ENCODE results near the gene TM4SF5.

The TM4SF5 gene

DNA sequence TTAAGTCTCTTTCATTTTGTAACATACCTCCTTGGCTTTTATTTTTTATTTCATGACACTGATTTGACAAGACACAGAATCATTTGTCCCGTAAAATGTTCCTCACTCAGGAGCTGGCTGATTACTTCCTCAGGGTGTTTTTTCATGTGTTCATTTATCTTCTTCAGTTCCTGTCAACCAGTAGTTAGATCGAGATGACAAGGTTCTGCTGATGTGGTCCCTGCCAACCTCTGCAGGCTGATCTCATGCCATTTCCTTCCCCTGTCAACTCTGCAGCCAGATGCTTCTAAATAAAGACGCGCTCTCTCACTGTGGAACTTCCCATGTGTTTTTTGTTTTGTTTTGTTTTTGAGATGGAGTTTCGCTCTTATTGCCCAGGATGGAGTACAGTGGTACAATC is 23.8 kb upstream of the TM4SF5 start:
- DNase-seq: peak; percentile 87 to 92

DNA sequence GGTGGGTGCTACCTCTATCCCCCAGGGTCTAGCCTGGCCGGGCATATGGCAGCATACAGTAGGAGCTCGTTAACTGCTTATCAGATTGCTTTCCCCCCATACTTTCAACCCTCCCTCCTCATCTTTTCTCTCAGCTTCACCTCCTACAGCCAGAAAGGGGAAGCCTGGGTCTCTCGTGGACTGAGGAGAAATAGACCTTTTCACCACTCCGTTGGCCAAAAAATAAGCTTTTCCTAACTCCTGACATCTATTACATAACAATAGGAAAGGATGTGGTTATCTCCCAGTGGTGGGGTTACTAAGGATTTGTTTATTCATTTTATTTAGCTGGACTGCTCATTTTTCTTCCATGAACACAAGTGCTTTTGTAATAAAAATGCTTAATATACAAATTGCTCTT is 23.0 kb upstream of the TM4SF5 start:
- peak; percentile 64 to 71 for DNase-seq

DNA sequence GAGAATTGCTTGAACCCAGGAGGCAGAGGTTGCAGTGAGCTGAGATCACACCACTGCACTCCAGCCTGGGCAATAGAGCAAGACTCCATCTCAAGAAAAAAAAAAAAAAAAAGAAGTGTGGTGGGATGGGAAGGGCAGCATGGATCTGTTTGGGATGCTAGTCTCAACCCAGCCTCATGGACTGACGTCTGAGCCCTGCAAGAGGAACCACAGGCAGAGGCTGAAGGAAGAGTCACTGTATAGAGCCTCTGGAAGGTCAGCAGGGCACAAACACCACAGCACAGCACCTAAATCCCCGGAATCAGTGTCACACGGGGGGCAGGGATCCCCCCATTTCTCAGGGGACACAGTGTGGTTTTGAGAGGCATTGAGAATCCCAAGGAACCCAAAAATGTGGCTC is 21.1 kb upstream of the TM4SF5 start:
- peak; percentile 41 to 61 for DNase-seq

DNA sequence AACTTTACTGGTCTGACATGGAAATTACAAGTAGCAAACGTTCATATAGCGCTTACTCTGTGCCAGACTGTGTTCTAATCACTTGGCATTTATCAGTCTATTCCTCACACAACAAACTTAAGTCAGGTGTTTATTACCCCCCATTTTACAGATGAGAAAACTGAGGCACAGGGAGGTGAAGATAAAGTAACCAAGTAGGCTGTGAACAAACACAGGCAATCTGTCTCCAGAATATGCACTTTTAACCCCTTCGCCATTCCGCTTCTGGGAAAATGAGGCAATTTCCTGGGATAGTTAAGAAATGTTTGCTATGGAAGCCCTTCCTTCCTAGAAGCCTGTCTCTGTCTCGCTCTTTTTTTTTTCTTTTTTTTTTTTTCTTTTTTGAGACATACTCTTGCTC is 19.8 kb upstream of the TM4SF5 start:
- DNase-seq: peak; percentile 65 to 92

DNA sequence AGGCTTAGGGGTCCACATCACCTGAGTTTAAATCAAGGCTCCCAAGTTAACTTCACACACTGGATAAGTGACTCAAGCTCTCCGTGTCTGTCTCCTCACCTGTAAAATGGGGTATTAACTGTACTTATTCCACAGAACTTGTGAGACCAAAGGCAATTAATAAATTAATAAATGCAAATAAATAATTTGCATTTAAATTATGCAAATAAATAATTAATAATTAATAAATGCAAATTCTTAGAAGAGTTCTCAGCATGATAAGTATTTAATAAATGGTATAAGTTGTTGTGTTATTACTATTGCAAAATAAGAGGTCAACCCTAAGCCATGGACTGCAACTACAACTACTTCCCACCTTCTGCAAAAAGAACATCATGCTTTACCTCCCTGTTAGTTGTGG is 18.3 kb upstream of the TM4SF5 start:
- no peak for DNase-seq

DNA sequence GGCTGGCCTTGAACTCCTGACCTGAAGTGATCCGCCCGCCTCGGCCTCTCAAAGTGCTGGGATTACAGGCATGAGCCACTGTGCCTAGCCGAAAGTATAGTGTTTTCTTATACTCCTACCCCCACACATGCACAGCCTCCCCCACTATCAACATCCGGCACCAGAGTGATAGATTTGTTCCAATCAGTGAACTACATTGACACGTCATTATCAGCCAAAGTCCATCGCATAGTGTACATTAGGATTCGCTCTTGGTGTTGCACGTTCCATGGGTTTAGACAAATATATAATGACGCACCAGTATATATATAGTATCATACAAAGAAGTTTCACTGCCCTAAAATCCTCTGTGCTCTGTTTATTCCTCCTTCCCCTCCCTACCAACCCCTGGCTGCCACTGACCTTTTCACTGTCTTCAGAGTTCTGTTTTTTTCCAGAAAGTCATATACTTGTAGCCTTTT is 11.9 kb upstream of the TM4SF5 start:
- peak; percentile 69 to 83 for DNase-seq

DNA sequence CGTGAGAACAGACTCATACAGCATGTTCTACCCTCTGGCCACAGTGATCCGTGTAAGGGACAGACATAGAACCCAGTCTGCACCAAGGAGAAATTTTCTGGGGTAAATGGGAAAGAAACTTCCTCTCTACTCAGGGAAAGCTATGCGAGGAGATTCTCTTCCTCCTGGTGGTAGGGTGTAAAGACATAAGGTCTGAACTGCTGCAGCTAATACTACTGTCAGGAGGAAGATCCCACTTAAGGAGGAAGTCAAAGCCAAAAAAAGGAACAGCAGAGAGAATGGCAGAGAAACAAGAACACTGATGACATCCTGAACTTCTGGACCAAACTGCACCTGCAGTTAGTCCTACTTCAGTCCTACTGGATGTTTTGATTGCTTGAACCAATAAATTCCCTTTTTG is 7.1 kb upstream of the TM4SF5 start:
- DNase-seq: peak; percentile 84 to 88

DNA sequence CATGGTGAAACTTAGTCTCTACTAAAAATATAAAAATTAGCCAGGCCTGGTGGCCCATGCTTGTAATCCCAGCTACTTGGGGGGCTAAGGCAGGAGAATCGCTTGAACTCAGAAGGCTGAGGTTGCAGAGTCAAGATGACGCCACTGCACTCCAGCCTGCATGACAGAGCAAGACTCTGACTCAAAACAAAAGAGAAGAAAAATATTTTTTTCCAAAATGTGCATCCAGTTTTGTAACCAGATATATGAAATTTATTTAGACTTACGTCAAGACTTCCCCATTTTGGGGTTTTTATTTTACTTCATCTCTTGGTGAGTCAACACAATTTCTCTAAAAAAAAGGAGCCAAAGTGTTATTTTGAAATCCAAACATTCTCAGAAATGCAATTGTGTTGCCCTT is 5.5 kb upstream of the TM4SF5 start:
- peak; percentile 90 to 99 for DNase-seq

DNA sequence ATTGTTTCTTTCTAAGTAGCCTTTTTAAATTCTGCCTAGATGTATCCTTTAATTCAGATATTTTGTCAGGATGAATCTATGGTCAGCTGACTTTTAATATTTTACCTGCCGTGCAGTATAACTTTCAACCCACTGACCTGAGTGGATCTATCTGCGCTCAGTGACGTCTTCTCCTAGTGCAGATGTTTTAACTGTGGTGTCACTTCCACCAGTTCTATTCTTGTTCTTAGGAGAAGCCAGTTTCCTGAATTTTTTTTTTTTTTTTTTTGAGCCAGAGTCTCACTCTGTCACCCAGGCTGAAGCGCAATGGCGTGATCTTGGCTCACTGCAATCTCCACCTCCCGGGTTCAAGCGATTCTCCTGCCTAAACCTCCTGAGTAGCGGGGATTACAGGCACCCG is 5.0 kb upstream of the TM4SF5 start:
- DNase-seq: peak; percentile 72 to 73

DNA sequence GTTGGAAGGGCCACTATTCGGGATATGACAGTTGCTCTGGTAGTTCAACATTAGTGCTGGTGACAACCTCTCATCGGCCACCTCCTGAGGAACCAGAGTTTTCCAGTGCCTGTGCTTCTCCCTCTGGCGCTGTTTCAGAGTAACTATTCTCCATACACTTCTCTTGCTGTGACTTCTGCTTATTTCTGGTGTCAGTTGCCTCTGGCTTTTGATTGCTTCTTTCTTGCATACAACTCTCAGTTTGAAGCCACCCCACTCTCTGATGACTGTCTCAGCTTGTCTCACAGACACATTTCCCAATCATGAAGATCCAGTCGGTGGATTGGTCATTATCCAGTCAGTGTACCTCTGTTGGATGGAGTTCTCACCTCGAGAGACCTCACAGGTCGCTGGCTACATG is 3.4 kb upstream of the TM4SF5 start:
- DNase-seq: peak; percentile 87 to 90

DNA sequence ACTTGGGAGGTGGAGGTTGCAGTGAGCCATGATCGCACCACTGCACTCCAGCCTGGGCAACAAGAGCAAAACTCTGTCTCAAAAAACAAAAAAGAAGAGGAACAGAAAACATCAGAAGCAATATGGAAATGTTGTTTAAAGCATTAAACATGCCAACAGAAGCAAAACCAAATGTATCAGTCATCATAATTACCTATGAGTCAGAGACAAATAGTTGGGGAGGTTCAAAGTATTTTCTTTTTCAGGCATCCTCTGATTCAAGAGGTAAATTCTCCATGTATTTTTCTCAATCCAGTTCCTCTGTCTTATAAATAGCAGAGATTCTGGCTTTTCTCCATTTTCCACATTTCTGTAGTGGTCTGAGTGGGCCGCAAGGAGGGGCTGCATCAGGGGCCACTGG is 2.1 kb upstream of the TM4SF5 start:
- DNase-seq: no peak

DNA sequence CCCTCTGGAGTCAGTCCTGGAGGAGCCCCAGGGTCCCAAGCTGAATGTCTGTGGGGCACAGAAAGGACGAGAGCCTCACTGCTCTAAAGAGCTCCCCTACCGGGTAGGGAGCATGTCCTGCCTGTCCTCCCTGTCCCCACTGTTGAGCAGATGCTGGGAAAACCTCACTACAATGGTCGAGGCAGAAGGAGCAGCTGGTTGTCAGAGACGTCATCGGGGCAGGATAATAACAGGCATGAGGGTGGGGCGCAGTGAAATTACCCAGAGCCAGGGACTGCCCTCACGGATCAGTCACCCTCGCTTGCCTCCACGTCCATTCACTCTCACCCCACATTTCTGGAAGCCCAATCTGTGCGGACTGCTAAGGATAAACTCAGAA is 538 bp downstream of the TM4SF5 start:
- no peak for DNase-seq

DNA sequence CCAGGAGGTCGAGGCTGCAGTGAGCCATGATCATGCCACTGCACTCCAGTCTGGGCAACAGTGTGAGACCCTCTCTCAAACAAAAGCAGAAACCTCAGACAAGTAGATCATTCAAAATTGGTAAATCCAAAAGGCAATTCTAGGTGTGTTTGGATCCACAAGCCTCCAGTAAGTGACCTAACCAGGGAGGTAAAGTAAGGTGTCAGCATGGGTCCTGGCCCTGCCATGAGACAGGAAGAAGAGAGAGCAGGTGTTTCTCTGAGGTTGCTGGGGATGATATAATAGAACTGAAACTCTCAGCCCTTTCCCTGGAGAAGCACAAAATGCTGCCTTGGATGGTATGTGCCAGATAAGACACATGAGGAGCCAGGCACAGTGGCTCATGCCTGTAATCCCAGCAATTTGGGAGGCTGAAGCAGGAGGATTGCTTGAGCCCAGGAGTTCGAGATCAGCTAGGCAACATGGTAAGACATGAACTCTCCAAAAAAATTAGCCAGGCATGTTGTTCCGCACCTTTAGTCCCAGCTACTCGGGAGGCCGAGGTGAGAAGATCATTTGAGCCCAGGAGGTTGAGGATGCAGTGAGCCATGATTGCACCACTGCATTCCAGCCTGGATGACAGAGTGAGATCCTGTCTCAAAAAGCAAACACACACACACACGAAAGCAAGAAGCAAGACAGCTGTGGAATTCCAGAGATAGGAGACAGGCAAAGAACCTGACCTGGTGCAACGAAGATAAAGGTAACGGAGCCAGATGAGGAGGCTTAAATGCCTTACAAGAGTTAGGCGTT is 6.5 kb downstream of the TM4SF5 start:
- DNase-seq: no peak

DNA sequence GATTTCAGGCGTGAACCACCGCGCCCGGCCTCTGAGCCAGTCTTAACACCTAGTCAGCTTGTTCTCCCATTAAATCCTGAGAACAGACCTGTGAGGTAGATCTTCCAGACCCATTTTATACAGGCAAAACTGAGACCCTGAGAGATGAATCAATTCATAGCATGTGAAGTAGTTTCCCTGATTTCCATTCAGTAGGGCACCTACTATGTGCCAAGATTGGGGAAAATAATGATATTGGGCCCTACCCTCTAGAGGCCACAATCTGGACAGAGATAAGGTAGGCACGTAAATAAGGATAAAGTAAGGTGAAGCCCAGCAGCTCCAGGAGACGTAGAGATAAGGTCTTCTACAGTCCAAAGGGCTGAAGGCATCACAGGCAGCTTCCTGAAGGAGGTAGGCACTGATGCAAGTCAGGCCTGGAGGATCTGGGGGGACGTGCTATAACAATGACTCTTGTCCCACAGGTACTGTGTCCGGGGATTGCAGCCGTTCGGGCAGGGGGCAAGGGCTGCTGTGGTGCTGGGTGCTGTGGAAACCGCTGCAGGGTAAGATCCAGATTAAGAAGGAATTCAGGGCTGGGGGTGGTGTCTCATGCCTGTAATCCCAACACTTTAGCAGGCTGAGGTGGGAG is 8.8 kb downstream of the TM4SF5 start:
- DNase-seq: no peak

DNA sequence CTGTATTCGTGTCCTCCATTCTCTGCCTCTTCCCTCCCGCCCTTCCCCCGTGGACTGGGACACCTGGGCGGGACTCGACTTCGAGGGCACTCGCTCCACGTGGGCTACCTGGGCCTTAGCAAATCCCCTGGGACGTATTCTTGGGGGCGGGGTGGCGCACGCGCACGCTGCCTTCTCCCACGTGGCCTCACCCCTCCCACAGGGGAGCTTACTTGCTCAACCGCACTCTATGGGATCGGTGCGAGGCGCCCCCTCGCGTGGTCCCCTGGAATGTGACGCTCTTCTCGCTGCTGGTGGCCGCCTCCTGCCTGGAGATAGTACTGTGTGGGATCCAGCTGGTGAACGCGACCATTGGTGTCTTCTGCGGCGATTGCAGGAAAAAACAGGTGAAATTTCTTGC is 11.0 kb downstream of the TM4SF5 start:
- DNase-seq: peak; percentile 59 to 60

DNA sequence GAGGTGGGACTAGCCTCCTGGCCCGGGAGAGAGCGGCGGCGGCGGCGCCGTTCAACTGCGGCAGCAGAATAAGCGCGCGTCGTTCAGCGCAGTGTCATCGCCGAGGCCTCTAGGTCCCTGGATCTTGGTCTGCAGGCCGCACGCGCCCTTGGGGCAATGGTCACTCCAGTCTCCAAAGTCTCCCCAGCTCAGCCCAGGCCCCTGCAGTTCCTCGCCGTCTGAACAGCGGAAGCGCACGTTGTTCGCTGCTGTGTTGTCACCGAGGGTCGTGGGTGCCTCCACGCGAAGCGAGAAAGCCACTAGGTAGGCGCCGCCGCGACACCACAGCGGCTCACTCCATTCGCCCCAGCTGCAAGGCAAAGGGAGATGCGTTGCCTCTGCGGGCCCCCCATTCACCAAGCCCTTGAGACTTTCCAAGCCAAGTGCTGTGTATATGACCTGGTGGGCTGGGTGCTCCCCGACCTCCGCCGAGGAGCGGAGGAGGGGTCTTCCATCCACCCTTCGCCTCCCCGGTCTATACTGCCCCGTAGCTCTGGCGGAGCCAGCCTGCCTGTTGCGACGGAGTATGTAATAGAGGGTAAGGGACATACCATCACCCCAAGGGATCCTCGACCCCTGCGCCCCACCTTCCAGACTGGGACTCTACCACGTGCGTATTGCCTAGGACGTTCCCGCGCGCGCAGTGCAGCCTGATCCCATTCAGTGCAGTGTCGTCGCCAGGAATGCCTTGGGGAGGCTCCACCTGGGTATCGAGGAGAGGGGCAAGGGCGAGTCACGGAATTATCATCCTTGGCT is 13.8 kb downstream of the TM4SF5 start:
- peak in 1 of 2 donors; percentile 25 for DNase-seq

DNA sequence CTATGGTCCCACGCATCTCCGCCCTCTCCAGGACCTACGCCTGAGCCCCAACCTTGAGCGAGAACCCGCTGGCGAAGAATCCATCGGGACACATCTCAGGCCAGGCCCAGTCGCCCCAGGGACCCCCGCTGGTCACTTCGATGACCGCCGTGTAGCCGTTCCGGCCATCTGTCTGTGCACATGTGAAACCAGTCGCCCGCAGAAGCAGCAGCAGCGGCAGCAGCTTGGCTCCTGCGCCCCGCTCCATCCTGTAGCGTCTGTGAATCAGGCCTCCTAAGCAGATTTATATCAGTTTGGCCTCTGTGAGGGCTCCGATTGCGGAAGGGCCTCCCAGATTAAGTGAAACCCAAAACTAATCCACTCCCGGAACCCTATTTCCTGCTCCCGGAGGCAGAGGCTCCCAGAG is 14.4 kb downstream of the TM4SF5 start, which contains the start of gene VMO1:
Gene VMO1, minus strand, starts transcription at position 259 of the 406 bp plus-strand sequence. Its CDS starts 12 bp downstream, at position 247.
- peak in 1 of 2 donors; percentile 17 for DNase-seq

DNA sequence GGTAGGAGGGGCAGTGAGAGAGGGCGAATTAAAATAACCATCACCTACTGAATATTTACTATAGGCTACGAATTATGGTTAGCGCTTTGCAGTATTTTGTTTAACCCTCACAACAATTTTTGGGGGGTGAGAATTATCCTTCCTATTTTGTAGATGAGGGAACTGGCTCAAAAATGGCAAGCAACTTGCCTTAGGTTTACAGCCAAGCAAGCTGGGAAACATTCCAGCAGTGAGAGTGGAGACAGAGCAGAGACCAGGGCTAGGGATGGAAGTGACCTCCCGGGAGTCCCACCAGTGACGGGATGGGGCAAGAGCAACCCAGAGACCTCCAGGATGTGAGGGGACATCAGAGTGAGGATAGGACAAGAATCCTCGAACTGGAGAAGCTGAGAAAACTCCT is 14.8 kb downstream of the TM4SF5 start:
- no peak for DNase-seq

DNA sequence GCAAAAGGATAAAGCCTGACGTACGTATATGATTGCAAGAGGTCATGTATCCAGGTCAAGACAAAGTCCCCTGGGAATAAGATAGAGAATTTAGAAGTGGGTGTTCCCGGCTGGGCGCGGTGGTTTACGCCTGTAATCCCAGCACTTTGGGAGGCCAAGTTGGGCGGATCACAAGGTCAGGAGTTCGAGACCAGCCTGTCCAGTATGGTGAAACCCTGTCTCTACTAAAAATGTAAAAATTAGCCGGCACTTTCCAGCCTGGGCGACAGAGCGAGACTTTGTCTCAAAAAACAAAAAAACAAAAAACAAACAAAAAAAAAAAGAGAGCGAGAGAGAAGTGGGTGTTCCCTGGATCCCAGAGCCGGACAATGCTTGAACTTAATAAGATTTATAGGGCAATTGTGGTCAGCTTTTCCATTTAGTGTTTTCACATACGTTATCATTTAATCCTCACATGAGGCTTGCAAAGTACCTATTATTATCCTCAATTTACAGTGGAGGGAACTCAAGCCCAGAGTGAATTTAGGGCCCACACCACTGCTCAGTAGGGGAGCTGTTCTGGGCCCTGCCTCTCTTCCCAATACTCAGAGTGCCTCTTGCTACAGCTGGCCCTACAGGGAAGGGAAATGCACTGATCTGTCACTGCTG is 16.6 kb downstream of the TM4SF5 start:
- no peak for DNase-seq

DNA sequence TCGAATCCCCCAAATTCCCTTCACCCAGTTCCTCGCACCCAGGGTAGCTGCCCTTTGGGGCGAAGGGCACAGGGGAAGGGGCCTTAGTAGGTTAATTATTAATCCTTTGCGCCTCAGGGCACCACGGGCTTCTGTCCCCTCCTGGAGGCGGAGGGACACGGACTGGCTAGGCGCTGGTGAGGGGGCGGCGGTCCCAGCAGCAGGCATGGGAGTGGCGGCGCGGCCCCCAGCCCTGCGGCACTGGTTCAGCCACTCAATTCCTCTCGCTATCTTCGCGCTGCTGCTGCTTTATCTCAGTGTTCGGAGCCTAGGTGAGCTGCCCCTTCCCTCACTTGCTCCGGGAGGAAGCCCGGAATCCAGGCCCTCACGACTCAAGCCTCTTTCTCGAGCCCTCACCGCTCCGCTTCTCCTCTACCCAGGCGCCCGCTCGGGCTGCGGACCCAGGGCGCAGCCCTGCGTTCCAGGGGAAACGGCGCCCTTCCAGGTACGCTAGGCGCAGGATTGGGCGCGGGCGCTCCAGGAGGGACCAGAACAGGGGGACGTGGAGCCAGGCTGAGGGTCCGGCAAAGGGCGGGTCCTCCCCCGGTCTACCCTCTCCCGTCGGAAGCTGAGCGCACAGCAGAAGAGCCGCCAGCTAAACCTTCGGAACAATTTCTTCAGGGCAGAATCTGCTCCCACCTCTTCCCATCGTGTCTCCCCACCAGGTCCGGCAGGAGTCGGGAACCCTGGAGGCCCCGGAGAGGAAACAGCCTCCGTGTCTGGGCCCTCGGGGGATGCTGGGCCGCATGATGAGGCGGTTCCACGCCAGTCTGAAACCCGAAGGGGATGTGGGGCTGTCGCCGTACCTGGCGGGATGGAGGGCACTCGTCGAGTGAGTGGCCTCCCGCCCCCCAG is 17.4 kb downstream of the TM4SF5 start, which contains the start of gene GLTPD2:
Gene GLTPD2, plus strand, starts transcription at position 158 of the 894 bp plus-strand sequence. Its CDS starts 48 bp downstream, at position 206.
- DNase-seq: no peak

DNA sequence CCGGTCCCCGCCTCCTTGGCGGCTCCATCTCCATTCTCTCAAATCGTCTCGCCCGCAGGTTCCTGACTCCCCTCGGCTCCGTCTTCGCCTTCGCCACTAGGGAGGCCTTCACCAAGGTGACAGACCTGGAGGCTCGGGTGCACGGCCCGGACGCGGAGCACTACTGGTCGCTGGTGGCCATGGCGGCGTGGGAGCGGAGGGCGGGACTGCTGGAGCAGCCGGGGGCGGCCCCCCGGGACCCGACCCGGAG is 17.9 kb downstream of the TM4SF5 start:
- no peak for DNase-seq
